SK-N-SH treated with all-trans-retinoic acid at 6 μM for 48 hours (cell line): ENCODE data around the gene ULK4.

Source experiments
- ATAC-seq: fragments of 200-7000 bp; cut with Tn5 transposase; 3 replicates; pipeline ENCODE4 v1.9.1; 2020; ENCODE audit warnings: mild to moderate bottlenecking, moderate library complexity
- ARNTL ChIP-seq: fragments of 450-650 bp; formaldehyde crosslinking; IDR thresholded peaks from 2 replicates; pipeline ENCODE4 v1.5.0; 2020; ENCODE audit warnings: low read depth, mild to moderate bottlenecking, moderate library complexity, borderline replicate concordance
- BACH2 ChIP-seq: fragments of 250-450 bp; sonication (Bioruptor Pico); IDR thresholded peaks from 2 replicates; pipeline ENCODE4 v1.9.0; 2021; ENCODE audit warnings: mild to moderate bottlenecking, borderline replicate concordance
- CSDC2 ChIP-seq: fragments of 250-450 bp; sonication (Bioruptor Pico); IDR thresholded peaks from 2 replicates; pipeline ENCODE4 v1.5.0; 2020; ENCODE audit warnings: mild to moderate bottlenecking, moderate library complexity
- CSRNP3 ChIP-seq: fragments of 250-450 bp; sonication (Bioruptor Pico); IDR thresholded peaks from 2 replicates; pipeline ENCODE4 v1.5.1; 2021; ENCODE audit warnings: mild to moderate bottlenecking, moderate library complexity
- ESRRG ChIP-seq: fragments of 250-450 bp; sonication (Bioruptor Pico); IDR thresholded peaks from 2 replicates; pipeline ENCODE4 v1.6.1; 2021; ENCODE audit warnings: mild to moderate bottlenecking
- GLIS3 ChIP-seq: fragments of 250-450 bp; sonication (Bioruptor Pico); IDR thresholded peaks from 2 replicates; pipeline ENCODE4 v1.5.0; 2020; ENCODE audit warnings: mild to moderate bottlenecking, moderate library complexity
- ISL1 ChIP-seq: fragments of 250-450 bp; sonication (Bioruptor Pico); IDR thresholded peaks from 2 replicates; pipeline ENCODE4 v2.1.2; 2022; ENCODE audit warnings: mild to moderate bottlenecking, moderate library complexity
- OSR1 ChIP-seq: fragments of 250-450 bp; sonication (Bioruptor Pico); IDR thresholded peaks from 2 replicates; pipeline ENCODE4 v1.8.0; 2022; ENCODE audit warnings: moderate library complexity, mild to moderate bottlenecking, inconsistent platforms
- PATZ1 ChIP-seq: fragments of 250-450 bp; sonication (Bioruptor Pico); IDR thresholded peaks from 2 replicates; pipeline ENCODE4 v1.8.0; 2020; ENCODE audit warnings: mild to moderate bottlenecking, moderate library complexity, borderline replicate concordance
- POU6F1 ChIP-seq: fragments of 250-450 bp; sonication (Bioruptor Pico); IDR thresholded peaks from 2 replicates; pipeline ENCODE4 v1.8.0; 2021; ENCODE audit warnings: low read depth, mild to moderate bottlenecking, moderate library complexity, borderline replicate concordance
- PPARA ChIP-seq: fragments of 250-450 bp; sonication (Bioruptor Pico); IDR thresholded peaks from 2 replicates; pipeline ENCODE4 v1.5.0; 2020; ENCODE audit warnings: mild to moderate bottlenecking, borderline replicate concordance
- RARB ChIP-seq: fragments of 250-450 bp; sonication (Bioruptor Pico); IDR thresholded peaks from 2 replicates; pipeline ENCODE4 v1.8.0; 2021; ENCODE audit warnings: mild to moderate bottlenecking, moderate library complexity
- SNAI2 ChIP-seq: fragments of 250-450 bp; sonication (Bioruptor Pico); IDR thresholded peaks from 2 replicates; pipeline ENCODE4 v1.5.0; 2020; ENCODE audit warnings: mild to moderate bottlenecking, moderate library complexity
- TCF4 ChIP-seq: fragments of 250-450 bp; sonication (Bioruptor Pico); IDR thresholded peaks from 2 replicates; pipeline ENCODE4 v1.8.0; 2021; ENCODE audit warnings: mild to moderate bottlenecking, moderate library complexity, borderline replicate concordance
- TOX ChIP-seq: fragments of 250-450 bp; sonication (Bioruptor Pico); IDR thresholded peaks from 2 replicates; pipeline ENCODE4 v1.8.0; 2021; ENCODE audit warnings: mild to moderate bottlenecking, moderate library complexity, borderline replicate concordance
- TSHZ2 ChIP-seq: fragments of 250-450 bp; sonication (Bioruptor Pico); IDR thresholded peaks from 2 replicates; pipeline ENCODE4 v1.5.0; 2020; ENCODE audit warnings: mild to moderate bottlenecking, moderate library complexity
- ZC3H10 ChIP-seq: fragments of 250-450 bp; sonication (Bioruptor Pico); IDR thresholded peaks from 2 replicates; pipeline ENCODE4 v1.5.1; 2021; ENCODE audit warnings: mild to moderate bottlenecking, moderate library complexity
- ZFP3 ChIP-seq: fragments of 250-450 bp; sonication (Bioruptor Pico); IDR thresholded peaks from 2 replicates; pipeline ENCODE4 v1.5.0; 2020; ENCODE audit warnings: mild to moderate bottlenecking, moderate library complexity
- ZFP30 ChIP-seq: fragments of 450-650 bp; formaldehyde crosslinking; IDR thresholded peaks from 2 replicates; pipeline ENCODE4 v1.5.0; 2022; ENCODE audit warnings: mild to moderate bottlenecking, moderate library complexity
- ZNF565 ChIP-seq: fragments of 450-650 bp; formaldehyde crosslinking; conservative IDR thresholded peaks from 2 replicates; pipeline ENCODE4 v1.5.0; 2020; ENCODE audit warnings: low read depth, mild to moderate bottlenecking, moderate library complexity
- ZNF70 ChIP-seq: fragments of 450-650 bp; formaldehyde crosslinking; IDR thresholded peaks from 2 replicates; pipeline ENCODE4 v1.5.0; 2020; ENCODE audit warnings: mild to moderate bottlenecking, moderate library complexity
- ZNF8 ChIP-seq: fragments of 450-650 bp; formaldehyde crosslinking; IDR thresholded peaks from 2 replicates; pipeline ENCODE4 v1.5.0; 2020; ENCODE audit warnings: mild to moderate bottlenecking, moderate library complexity

The ULK4 gene

GRCh38 chr3:41972802-41973201 is 10.9 kb upstream of the ULK4 start:
- ATAC-seq: no peak

GRCh38 chr3:41966206-41966605 is 4.3 kb upstream of the ULK4 start:
- ATAC-seq: no peak
- TF ChIP-seq PPARA (CRISPR knock-in tag): no peak
- no peak for TF ChIP-seq ZNF70 (CRISPR knock-in tag)
- TF ChIP-seq ZFP3: no peak

More at GRCh38 chr3:41972802-41973201, 10.9 kb upstream of the ULK4 start:
- TF ChIP-seq CSDC2 (CRISPR knock-in tag): no peak
- TF ChIP-seq ARNTL (CRISPR knock-in tag): no peak
- TF ChIP-seq ZFP3: no peak
- TF ChIP-seq CSRNP3 (CRISPR knock-in tag): no peak
- TF ChIP-seq GLIS3 (CRISPR knock-in tag): no peak
- TF ChIP-seq RARB (CRISPR knock-in tag): no peak
- TF ChIP-seq ZNF8: no peak
- TF ChIP-seq TOX (CRISPR knock-in tag): no peak

GRCh38 chr3:41963823-41964222 is 1.9 kb upstream of the ULK4 start:
- TF ChIP-seq BACH2 (CRISPR knock-in tag) (no peak), POU6F1 (CRISPR knock-in tag) (no peak), TCF4 (CRISPR knock-in tag) (no peak), ZFP3 (no peak), TSHZ2 (CRISPR knock-in tag) (no peak)
- no peak for ATAC-seq

GRCh38 chr3:41960826-41961750 is 815 bp downstream of the ULK4 start:
- TF ChIP-seq ZNF70 (CRISPR knock-in tag) (no peak), OSR1 (CRISPR knock-in tag) (no peak), RARB (CRISPR knock-in tag) (no peak), BACH2 (CRISPR knock-in tag) (no peak), ZC3H10 (CRISPR knock-in tag) (no peak), PATZ1 (CRISPR knock-in tag) (no peak), ARNTL (CRISPR knock-in tag) (no peak), POU6F1 (CRISPR knock-in tag) (no peak), GLIS3 (CRISPR knock-in tag) (no peak), SNAI2 (CRISPR knock-in tag) (no peak), ZFP30 (no peak), ZNF565 (CRISPR knock-in tag) (no peak), CSRNP3 (CRISPR knock-in tag) (no peak), ZNF8 (no peak), ISL1 (CRISPR knock-in tag) (no peak), CSDC2 (CRISPR knock-in tag) (no peak), ESRRG (CRISPR knock-in tag) (no peak), TOX (CRISPR knock-in tag) (no peak), PPARA (CRISPR knock-in tag) (no peak)
- TF ChIP-seq, all 23 proteins: peak for 0
- peak; percentile 64 for ATAC-seq
